Activated T-helper 1 cell treated with Interleukin-2 at 50 U/mL for 16 hours (primary cell): ENCODE results near the gene CPA4.

ENCODE experiments used
- DNase-seq: peaks from one replicate; pipeline ENCODE4 v3.0.0-alpha.2; 2020; ENCODE audit warnings: low read depth

CPA4 gene

DNA sequence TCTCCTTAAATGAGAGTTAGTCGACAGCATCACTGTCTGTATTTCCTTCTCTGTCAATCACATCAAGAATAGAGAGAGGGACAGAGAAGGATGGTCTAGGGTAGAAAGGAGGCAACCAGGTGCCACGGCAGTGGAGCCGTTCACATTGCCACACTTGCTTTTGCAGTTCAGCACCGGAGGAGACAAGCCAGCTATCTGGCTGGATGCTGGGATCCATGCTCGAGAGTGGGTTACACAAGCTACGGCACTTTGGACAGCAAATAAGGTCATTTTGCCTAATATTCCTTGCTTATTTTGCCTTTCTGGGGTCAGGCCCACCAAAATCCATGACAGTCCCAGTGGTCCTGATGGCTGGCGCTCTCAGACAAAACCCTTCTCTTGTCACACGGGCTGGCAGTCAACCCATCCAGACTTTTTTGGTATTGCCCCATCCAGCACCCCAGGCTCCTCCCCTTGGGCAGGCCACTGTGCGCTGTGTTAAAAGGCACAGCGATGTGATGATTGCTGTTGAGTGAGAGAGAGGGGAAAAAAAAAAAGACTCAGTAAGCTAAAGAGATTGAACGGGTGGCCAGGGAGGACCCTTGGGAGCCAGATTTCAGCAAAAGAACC, 17.9 kb upstream of the CPA4 start:
- no peak for DNase-seq

DNA sequence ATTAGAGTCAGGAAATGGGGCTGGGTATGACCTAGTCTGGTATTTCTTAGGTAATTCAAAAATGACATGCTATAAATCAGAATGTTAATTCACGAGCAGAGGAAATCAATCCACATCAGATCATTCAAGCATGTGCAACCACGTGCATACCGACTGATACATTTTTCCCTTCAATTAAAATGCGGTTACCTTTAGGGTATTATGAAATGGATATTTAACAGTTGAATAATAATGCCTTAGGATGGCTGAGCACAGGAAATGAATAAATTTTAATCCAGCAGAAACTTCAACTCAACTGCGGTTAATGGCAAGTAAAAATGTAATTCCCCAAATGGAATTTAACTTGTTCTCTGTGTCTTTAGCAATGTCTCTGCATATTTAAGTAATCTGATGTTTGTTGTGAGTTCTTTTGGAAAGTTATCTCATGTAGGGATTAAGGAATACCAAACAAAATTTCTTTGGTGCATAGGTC, 17.1 kb upstream of the CPA4 start:
- no peak for DNase-seq

DNA sequence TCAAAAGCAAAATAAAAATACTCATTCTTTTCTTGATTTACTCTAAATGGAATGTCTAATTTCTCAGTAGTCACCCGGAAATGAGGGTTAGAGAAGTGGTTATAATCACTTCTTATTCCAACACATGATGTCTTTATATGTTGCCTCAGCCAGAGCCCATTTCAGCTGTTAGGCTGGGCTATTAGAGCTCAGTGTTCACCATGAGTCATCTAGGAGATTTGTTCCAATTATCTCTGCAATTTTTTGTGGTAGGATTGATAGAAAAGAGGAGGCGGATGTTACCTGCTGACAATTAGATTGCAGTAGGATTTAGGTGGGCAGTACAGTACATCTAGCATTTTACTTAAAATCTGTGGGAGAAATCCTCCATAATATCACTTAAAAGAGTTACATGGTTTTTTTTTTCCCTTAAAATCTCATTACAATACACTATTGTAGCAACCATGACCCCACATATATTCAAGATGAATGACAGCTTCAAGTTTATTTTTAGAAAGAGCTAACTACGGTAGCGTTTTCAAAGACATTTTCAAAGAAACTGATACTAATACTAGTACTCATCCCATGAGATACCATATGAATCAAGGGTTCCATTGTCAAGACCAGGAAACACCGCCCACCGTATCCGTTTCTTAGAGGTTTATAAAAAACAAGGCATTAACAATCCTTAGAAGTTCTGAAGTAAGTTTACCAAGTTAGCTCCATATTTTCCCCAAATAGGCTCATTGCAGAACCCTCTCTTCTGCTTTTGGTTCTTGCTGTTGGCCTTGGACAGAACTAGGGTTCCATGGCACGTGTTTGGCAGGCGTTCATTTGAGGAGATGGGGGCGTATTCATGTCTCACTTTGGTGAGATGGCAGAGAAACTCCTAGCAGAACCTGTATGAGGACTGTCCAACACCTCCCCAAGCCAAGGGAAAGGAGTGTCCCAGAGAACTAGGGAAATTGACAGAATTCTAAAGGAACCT, 15.9 kb upstream of the CPA4 start:
- no peak for DNase-seq

DNA sequence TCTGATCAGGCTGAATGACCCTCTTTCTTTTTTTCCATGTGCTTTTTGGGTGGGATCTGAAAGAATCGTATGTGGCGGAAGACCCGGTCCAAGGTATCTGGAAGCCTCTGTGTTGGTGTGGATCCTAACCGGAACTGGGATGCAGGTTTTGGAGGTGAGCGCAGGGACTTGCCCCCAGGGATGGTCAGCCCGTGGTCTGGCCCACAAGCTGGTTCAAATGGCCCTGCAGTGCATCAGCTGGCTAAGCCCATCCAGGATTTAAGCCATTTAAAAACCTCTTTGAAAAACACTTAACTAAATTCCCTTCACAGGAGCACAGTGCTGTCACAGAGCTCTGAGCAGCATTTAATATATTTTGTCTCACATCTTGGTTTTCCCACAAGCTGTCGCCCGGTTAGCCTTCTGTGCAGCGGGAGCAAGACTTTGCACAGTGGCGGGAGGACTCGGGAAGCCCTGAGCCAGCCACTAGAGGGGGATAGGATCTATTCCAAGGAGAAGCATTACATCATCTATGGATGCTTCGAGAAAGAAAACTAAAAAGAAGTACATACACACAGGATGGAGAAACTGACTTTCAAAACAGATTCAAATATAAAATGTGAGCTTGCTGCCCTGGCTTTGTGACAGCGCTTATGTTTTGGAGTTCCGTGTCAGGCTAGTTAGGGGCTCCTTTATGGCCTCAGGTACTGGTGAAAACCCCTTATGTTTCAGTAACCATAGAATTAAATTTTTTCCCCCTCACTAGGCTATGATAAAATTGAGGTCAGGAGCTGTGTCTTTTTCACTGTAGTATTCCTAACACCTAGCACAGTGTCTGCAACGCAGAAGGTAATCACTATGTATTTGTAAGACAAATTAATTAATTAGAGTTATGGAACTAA, 15.0 kb upstream of the CPA4 start:
- no peak for DNase-seq

DNA sequence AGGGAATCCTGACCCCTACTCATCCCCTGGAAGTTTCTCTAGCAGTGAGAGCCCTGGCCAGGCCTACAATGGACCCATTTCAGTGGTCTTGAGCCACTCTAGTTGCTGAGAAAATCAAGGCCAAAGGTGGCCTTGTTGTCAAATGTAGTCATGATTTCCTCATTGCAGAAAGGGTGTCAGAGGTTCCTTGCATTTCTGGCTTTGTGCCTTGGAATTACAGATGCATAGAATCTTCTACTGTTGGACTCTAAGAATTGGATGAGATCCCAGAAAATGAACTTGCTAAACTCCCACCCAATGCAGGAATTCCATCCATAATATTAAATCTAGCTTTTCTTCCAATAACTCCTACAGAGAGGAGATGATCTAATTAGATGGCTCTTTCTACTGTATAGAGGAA, 14.1 kb upstream of the CPA4 start:
- DNase-seq: no peak

DNA sequence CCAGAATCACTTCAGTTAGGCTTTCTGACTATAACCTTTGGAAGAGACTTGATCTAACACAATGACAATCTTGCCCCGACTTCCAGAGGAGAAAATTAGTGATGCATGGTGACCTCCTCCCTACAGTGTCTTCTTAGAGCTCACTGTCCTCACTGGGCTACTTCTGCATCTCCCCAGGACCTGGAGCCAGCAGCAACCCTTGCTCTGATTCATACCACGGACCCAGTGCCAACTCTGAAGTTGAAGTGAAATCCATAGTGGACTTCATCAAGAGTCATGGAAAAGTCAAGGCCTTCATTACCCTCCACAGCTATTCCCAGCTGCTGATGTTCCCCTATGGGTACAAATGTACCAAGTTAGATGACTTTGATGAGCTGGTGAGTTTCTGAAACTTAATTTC, 13.7 kb upstream of the CPA4 start:
- DNase-seq: no peak

DNA sequence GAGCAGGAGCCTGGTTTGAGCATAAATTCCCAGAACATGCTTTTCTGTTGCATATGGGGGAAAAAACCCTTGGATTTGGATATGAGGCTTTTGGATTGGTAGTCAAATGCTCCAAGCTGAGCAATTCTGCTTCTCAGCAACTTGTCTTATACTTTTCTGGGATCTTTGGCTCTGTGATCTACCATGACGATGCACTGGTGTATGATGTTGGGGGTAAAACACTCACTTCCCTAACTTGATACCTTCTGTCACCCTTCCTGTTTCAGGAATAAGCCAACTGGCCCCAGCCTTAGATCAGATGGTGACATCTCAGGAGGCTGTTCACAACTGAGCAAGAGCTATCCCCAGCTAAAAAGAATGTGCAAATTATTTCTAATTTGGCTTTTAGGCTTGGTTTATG, 13.1 kb upstream of the CPA4 start:
- DNase-seq: no peak

DNA sequence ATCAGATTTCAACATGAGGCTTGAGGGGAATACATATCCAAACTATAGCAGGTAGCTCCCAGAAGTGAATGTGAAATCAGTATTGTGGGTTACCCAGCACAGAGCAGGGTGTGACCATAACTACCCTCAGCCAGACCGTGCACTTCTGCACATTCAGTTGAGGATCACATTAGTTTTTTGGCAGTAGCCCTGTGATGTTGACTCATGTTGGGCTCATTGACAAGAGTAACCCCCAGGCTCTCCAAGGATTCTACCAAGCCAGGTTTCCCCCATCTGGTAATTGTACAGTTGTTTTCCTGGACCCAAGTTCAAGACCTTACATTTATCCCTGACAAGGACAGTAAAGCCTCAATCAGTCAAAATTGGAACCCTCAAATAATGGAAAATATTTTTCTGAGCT, 11.7 kb upstream of the CPA4 start:
- DNase-seq: no peak

DNA sequence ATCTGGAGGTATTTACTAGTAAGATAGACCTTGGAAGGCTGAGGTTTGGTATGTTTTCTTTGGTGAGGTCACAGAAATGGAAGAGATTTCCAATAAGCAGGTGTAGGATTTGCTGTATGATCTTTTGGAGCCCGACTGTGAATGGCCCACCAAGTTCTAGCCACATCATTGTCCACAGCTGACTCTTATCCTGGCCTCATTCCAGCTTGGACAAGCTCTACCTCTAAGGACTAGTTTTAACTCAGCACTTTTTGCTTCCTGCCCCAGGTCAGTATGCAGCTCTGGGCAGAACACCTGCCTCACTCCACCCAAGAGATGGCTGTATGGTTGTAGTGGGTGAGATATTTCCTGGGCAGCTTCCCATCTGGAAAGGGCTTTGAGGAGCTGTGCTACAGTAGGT, 6.1 kb upstream of the CPA4 start:
- no peak for DNase-seq

DNA sequence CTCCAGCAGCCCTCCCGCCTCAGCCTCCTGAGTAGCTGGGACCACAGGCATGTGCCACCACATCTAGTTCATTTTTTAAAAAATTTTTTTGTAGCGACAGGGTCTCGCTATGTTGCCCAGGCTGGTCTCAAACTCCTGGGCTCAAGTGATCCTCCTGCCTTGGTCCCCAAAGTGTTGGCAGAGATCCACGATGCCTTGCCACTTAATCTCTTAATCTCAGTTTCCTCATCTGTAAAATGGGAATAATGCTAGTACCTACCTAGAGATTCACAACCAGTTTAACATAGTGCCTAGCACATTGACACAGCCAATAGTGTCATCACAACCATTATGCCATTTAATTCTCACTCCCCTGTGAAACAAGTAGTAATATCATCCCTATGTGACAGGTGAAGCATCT, 4.8 kb upstream of the CPA4 start:
- DNase-seq: no peak

DNA sequence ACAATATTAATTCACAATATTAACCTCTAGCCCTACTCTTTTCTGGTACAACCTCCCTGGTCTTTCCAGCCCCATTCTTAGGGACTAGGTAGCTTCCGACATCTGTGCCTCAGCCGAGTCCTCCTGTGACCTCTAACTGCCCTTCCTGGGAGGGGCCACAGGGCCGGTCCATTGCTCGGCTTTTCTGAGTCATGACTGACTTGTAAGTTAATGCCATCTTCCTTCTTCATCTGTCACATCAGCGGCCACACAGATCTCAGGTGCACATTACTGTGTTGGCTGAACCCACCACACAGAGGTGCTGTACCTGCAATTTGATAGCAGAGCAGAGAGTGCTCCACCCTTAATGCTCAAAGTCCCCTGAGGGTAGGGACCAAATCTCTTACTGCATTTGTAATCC, 4.1 kb upstream of the CPA4 start:
- DNase-seq: no peak

DNA sequence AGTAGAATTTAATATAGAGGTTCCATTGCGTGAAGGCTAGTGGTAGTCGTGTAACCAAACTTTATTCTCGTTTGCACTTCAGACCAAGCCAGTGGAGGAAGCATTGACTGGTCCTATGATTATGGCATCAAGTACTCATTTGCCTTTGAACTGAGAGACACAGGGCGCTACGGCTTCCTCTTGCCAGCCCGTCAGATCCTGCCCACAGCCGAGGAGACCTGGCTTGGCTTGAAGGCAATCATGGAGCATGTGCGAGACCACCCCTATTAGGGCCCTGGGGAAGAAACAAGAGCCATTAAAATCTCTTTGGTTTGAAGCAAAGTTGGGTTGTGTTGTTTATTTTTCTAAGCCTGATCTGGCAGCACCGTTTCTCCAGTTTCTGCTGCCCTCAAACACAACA, 3.5 kb upstream of the CPA4 start:
- DNase-seq: no peak

DNA sequence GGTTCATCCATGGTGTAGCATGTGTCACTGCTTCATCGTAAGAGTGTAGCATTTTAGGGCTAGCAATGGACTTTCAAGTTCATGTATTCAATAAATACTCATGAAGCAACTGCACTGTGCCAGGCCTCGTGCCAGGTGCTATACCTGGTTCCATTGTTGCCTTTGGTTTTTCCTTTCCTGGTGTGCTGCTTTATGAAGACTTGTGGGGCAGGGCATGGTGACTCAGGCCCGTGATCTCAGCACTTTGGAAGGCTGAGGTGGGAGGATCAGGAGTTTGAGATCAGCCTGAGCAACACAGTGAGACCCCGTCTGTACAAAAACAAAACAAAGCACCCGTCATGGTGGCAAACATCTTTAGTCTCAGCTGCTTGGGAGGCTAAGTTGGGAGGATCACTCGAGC, 2.2 kb upstream of the CPA4 start:
- no peak for DNase-seq

DNA sequence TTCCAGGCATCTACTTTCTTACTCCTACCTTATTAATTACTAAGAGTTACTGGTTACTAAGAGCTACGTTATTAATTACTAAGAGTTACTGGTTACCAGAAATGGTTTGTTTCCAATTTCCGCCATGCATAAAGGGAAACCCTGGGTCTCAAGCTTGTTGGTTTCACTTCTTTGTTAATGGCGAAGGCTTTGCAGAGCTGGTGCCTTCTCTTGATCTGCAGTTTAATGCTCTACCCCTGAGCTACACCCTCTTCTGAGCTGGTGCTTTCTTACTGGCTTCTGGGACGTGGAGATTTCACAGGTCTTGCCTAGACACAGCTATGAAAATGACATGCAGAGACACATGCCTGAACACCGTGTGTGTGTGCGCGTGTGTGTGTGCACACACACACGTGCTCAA, 560 bp downstream of the CPA4 start:
- no peak for DNase-seq

DNA sequence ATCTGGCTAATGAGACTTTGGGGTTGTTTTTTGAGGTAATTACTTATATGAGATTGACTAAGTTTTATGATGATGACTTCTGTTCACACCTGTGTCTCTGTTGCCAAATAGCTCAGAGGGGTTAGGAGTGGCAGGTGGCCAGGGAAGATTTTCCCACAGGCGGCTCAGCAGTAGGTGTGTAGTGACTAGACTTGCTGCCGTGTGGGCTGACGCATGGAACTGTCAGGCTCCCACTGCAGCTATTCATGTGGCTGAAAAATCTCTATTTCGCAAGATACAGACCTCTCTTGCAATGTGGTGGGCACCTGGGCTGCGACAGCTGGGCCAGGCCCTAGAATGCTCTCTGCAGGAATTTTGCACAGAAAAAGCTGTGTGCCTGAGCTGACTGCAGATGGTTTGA, 1.4 kb downstream of the CPA4 start:
- DNase-seq: no peak

DNA sequence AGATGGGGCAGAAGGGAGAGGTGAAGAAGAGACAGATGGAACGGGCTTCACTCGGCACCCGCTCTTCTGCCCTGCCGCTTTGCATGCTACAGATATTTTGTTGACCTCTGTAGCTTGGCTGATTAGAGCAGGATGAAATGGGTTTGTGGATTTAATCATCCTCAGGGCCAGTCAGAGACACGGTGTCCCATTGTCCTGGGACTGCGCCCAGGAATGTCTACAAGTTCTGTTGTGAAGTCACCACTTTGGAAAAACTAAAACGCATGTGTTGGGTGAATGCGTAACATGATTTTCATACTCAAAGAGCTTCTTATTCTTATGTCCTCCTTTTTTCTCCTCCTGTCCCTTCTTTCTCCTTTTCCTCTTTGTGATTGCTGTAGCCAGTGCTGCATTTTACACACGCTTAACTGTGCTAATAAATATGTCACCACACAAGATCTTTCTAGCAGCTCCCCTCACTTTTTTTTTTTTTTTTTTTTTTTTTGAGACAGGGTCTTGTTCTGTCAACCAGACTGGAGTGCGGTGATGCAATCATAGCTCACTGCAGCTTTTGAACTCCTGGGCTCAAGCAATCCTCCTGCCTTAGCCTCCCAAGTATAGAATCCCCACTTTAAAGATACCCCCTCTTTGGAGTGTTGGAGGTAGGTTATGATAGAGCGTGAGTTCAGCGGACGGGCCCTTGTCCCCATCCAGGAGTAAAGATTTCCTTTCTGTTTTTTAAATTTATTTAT, 3.4 kb downstream of the CPA4 start:
- no peak for DNase-seq

DNA sequence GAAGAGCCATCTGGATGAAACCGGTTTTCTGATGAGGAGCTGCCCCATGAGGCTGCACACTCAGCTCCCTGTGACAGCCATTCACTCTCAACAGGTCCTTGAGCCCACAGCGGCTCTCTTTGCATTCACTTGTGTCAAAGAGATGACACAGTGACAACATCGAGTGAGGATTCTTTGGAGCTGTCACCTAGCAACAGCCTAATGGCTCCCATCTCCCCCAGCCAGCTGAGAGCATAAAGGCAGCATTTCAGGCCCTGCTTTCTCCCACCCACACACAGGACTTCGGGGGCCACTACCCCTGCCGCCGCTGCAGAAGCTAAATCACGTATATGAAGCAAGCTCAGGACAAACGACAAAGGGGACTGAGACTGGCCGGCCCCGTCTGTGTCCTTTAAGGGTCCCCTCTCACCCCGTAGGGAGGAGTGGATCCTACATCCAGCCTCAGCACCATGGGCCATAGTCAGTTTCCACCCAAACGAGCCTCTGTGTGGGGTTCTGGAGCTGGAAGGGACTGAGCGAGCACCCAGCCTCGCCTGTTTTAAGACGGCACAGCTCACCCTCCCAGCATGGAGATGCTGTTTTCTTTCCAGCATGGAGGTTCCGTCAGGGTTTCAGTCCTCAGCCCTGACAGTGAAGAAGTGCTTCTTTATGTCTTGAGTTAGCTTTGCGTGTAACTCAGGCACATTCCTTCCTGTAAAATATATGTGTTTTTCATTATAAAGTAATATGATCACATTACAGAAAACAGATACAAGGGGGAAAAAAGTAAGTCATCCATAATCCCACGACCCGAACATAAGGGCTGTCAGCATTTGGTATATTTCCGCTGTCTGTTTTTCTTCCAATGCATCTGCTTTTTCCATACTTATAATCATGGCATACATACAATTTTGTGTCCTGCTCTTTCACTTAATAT, 4.9 kb downstream of the CPA4 start:
- no peak for DNase-seq

DNA sequence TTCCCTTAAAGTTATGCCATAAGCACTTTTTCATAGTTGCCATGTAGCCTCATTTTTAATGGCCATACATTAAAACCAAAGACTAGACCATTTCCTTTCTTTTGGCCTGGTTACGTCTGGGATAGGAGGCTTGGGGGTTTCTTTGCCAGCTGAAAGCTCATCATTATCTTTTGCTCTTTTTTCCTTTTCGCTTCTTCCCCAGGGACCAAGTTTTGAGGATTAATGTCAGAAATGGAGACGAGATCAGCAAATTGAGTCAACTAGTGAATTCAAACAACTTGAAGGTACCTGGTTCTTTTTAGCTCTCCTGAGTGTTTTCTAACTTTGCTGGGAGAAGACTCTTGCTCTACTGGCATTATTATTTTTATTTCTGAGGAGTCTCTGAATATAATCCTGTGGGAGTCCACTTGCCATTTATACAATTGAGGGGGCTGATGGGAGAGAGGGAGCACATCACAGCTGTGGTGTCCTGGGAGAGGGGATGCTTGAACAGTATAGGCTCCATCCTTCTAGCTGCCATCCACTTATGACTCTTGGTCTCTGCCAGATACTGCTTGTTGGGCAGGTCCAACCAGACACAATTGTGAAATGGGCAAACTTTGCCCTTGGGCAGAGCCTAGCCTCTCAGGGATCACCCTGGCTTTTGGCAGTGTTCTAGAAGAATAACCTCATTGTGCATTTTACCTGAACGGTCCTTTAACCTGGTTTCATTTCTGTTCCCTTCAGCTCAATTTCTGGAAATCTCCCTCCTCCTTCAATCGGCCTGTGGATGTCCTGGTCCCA, 5.8 kb downstream of the CPA4 start:
- no peak for DNase-seq

DNA sequence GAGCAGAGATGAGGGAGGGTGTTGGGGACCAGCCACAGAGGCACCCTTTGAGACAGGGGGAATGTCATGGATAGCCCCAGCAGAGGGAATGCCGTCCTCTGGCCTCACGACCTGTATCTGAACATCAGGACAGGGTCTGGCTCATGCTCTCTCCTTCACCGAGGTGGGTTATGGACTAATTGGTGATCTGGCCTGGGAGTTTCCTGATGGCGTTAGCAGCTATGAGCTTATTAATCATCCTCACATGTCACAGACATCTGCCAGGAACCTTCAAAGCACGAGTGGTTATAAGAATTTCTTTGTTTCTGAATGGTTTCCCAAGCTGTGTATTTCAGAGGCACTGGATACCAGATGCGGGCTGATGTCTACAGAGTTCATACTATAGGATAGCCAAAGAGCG, 6.9 kb downstream of the CPA4 start:
- DNase-seq: no peak

DNA sequence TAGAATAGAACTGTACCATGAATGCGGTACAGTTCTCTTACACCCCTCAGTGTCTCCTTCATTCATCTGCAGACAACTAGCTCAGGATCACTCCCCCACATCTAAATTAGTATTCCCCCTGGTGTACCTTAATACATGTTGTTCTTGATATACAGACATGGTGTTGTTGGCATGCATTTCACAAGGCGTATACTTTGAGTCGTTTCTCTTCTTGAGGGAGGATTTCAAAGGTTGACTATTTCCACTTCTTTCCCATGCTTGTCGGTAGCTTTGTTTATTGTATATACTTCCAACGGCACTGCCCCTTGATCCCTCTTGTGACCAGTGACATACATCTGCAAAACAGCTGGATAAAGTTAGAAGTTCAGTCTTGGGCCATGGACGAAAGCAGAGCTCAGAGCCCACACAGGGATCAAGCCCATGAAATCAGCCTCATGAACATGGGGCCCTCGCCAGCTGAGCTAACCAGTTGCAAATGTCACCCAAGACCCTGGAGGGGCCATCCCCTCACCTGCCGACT, 8.6 kb downstream of the CPA4 start:
- DNase-seq: no peak
